Esophagus squamous epithelium (tissue), 5 donors: ENCODE data around the gene OR3A3. TPM values are rescaled to one million over a fixed set of nuclear protein-coding genes. Genes with fewer than 3 reads are reported as not detected.
"Not testable (repeated sequence)": the region's sequence is repeated elsewhere in the genome, so short reads cannot be mapped to it uniquely, and the experiment has no call there.

Source experiments
- DNase-seq: peaks from one replicate; lab custom pipeline; 2025; lab: John Stamatoyannopoulos, UW
- H3K27ac ChIP-seq, 4 donors: fragments of 200-600 bp; sonication (generic); one replicate each; pipeline ENCODE4 v1.5.1; 2016 to 2019; ENCODE audit warnings: mild to moderate bottlenecking in 1 of 4
- H3K27me3 ChIP-seq, 4 donors: fragments of 200-600 bp; sonication (generic); 1 replicate in 3 of 4; 2 replicates in 1 of 4; pipeline versions ENCODE4 v1.5.1 to v1.6.0; 2017 to 2021; ENCODE audit warnings: antibody characterized with exemption in 1 of 4
- H3K36me3 ChIP-seq, 3 donors: fragments of 200-600 bp; sonication (generic); one replicate each; pipeline ENCODE4 v1.5.1; 2016 to 2019
- H3K4me1 ChIP-seq, 3 donors: fragments of 200-600 bp; sonication (generic); one replicate each; pipeline ENCODE4 v1.5.1; 2017 to 2019
- H3K4me3 ChIP-seq, 4 donors: fragments of 200-600 bp; sonication (generic); 1 replicate in 3 of 4; 2 replicates in 1 of 4; pipeline ENCODE4 v1.5.1; 2016 to 2019; ENCODE audit warnings: mild to moderate bottlenecking in 2 of 4, moderate library complexity in 1 of 4
- H3K9me3 ChIP-seq, 3 donors: fragments of 200-600 bp; sonication (generic); one replicate each; pipeline ENCODE4 v1.5.1; 2016 to 2019
- CTCF ChIP-seq, 6 experiments: fragments of 450-650 bp in 4 of 6; fragments of 200-600 bp in 2 of 6; sonication (generic) in 2 of 6; IDR thresholded peaks; one replicate each; pipeline ENCODE4 v1.5.1; 2016 to 2019; ENCODE audit warnings: antibody characterized with exemption in 6 of 6, mild to moderate bottlenecking in 4 of 6, moderate library complexity in 4 of 6
- POLR2A ChIP-seq, 4 donors: fragments of 450-650 bp; IDR thresholded peaks; one replicate each; pipeline ENCODE4 v1.6.1; 2017; ENCODE audit warnings: antibody characterized with exemption in 4 of 4, mild to moderate bottlenecking in 4 of 4, moderate library complexity in 3 of 4
- WGBS, 2 donors: methylation state at CpG; one replicate each; pipeline ENCODE4 v1.1.5; 2018; 5-methylcytosine and 5-hydroxymethylcytosine counted together
- intact Hi-C: fragments of 100-400 bp; cut with DNase I; formaldehyde crosslinking; loops from one replicate; pipeline ENCODE4 v1.15.0; 2022
- total RNA-seq, 4 donors: library from RNA; depleted of rRNA; stranded (reverse); fragments of >200 nt; gene quantifications; one replicate each; pipeline ENCODE4 v1.1.0, GENCODE V29; 2016
- donor health status: DM: yes; HTN: yes; CAD: no.

Gene OR3A3
- total RNA-seq, 4 donors from 2014 or later, result not detected

GRCh38 chr17:3389791-3390190 is 21.4 kb upstream of the OR3A3 start:
- Histone ChIP-seq H3K27me3 (peaks cover 0 to 41% (median 0%) of the 10 kb centered on the region in 4 donors), H3K4me3 (no peak overlapping the region), H3K4me1 (no peaks in the 10 kb centered on the region), H3K27ac (no peak overlapping the region), H3K9me3 (peaks cover 0 to 4% (median 0%) of the 10 kb centered on the region in 3 donors), H3K36me3 (no peaks in the 10 kb centered on the region)
- TF ChIP-seq CTCF (IDR thresholded peaks at IDR 0.05) (no peak), POLR2A (IDR thresholded peaks at IDR 0.05) (no peak)
- DNase-seq, result no peak
- 69 to 74% methylated on average over 4 of the region's 4 CpGs for WGBS, 2 donors
- intact Hi-C loops, result no loop called here

GRCh38 chr17:3397801-3398200 is 13.4 kb upstream of the OR3A3 start:
- H3K27me3 ChIP-seq, result peaks cover 0 to 17% (median 0%) of the 10 kb centered on the region in 4 donors
- WGBS, 2 donors, result 43 to 55% methylated on average over 7 of the region's 7 CpGs
- H3K27ac ChIP-seq, intact Hi-C loops, H3K36me3 ChIP-seq, H3K9me3 ChIP-seq, DNase-seq, H3K4me3 ChIP-seq, H3K4me1 ChIP-seq: not testable (repeated sequence)

GRCh38 chr17:3398310-3398709 is 12.9 kb upstream of the OR3A3 start, which contains the start of gene OR1E1:
OR1E1 (minus strand) TSS chr17:3398410; CDS start chr17:3398410, 0 bp downstream.
- 57 to 78% methylated on average over 1 of the region's 1 CpG for WGBS, 2 donors
- intact Hi-C loops, result no loop called here

GRCh38 chr17:3400055-3400454 is 11.1 kb upstream of the OR3A3 start:
- no peak overlapping the region for H3K27ac ChIP-seq
- no peaks in the 10 kb centered on the region for H3K9me3 ChIP-seq
- H3K36me3 ChIP-seq, result no peaks in the 10 kb centered on the region
- DNase-seq, result no peak
- H3K27me3 ChIP-seq, result peaks cover 0 to 12% (median 0%) of the 10 kb centered on the region in 4 donors
- 45 to 52% methylated on average over 4 to 6 of the region's 6 CpGs for WGBS, 2 donors
- TF ChIP-seq POLR2A (IDR thresholded peaks at IDR 0.05) (no peak), CTCF (IDR thresholded peaks at IDR 0.05) (no peak)
- intact Hi-C loops, result no loop called here
- no peak overlapping the region for H3K4me3 ChIP-seq
- H3K4me1 ChIP-seq, result no peaks in the 10 kb centered on the region

More at GRCh38 chr17:3398310-3398709, 12.9 kb upstream of the OR3A3 start, which contains the start of gene OR1E1:
- Histone ChIP-seq H3K4me3 (no peak within 1 kb of the TSS), H3K36me3 (no peaks in the 10 kb centered on the region), H3K9me3 (no peaks in the 10 kb centered on the region), H3K4me1 (no peaks in the 10 kb centered on the region), H3K27ac (no peak within 1 kb of the TSS), H3K27me3 (peaks cover 0 to 17% (median 0%) of the 10 kb centered on the region in 4 donors)
- TF ChIP-seq POLR2A (IDR thresholded peaks at IDR 0.05) (no peak), CTCF (IDR thresholded peaks at IDR 0.05) (no peak)
- DNase-seq, result no peak

GRCh38 chr17:3401786-3402185 is 9.4 kb upstream of the OR3A3 start:
- intact Hi-C loops, result no loop called here
- TF ChIP-seq CTCF (IDR thresholded peaks at IDR 0.05), result no peak
- TF ChIP-seq POLR2A (IDR thresholded peaks at IDR 0.05), result no peak
- WGBS, 2 donors, result 53 to 59% methylated on average over 2 of the region's 2 CpGs

GRCh38 chr17:3403856-3404255 is 7.3 kb upstream of the OR3A3 start:
- 77 to 89% methylated on average over 1 of the region's 1 CpG for WGBS, 2 donors
- peaks cover 0 to 11% (median 0%) of the 10 kb centered on the region in 3 donors for H3K9me3 ChIP-seq
- H3K27ac ChIP-seq, H3K4me1 ChIP-seq, H3K27me3 ChIP-seq, H3K36me3 ChIP-seq, intact Hi-C loops, H3K4me3 ChIP-seq, DNase-seq: not testable (repeated sequence)

More at GRCh38 chr17:3401786-3402185, 9.4 kb upstream of the OR3A3 start:
- Histone ChIP-seq H3K9me3 (no peaks in the 10 kb centered on the region), H3K36me3 (no peaks in the 10 kb centered on the region), H3K27ac (no peak overlapping the region), H3K4me3 (no peak overlapping the region), H3K27me3 (peaks cover 0 to 10% (median 0%) of the 10 kb centered on the region in 4 donors), H3K4me1 (no peaks in the 10 kb centered on the region)
- no peak for DNase-seq

GRCh38 chr17:3412216-3412615 is 1.0 kb downstream of the OR3A3 start:
- H3K27ac ChIP-seq, H3K4me1 ChIP-seq, intact Hi-C loops, H3K36me3 ChIP-seq, H3K4me3 ChIP-seq, DNase-seq: not testable (repeated sequence)
- no CpG with 5 or more reads among the region's 16 CpGs for WGBS, 2 donors
- H3K9me3 ChIP-seq, result peaks cover 0 to 12% (median 0%) of the 10 kb centered on the region in 3 donors
- H3K27me3 ChIP-seq, result peaks cover 0 to 10% (median 0%) of the 10 kb centered on the region in 4 donors
